GM12864 (cell line): Measurements from ENCODE around the gene ZNF606.

Experiments used
- DNase-seq: peaks from one replicate; pipeline ENCODE4 v3.0.0-alpha.2; 2011; ENCODE audit warnings: low read depth
- H3K4me3 ChIP-seq: 2 replicates; pipeline ENCODE4 v1.5.1; 2011; ENCODE audit warnings: mild to moderate bottlenecking, low read depth, low read length, control low read depth
- CTCF ChIP-seq: IDR thresholded peaks from 2 replicates; pipeline ENCODE4 v1.5.1; 2011; ENCODE audit warnings: low read depth, mild to moderate bottlenecking, moderate library complexity, low read length, control low read depth, inconsistent platforms; ENCODE audit errors: missing control alignments

Gene ZNF606

DNA sequence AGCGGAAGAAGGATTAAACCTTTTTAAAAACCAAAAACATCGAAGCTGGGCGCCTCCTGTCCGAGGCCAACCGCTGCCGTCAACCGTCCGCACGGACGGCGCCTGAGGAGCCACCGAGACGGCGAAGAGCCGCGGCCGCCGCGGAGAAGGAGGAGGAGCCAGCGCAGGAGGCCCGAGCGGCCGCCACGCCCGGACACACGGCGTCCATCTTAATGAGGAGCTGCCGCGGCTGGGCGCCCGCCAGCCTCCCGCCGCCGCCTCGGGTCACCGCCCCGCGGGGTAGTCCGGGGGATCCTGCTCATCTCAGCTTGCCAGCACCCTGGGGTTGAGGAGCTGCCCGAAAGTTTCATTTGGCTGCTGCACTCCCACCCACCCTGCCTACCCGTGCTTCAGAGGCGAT, 41.8 kb upstream of the ZNF606 start:
- TF ChIP-seq CTCF, result no peak
- H3K4me3 ChIP-seq, result no peak overlapping the region
- DNase-seq, result no peak

GRCh38 chr19:58042495-58043340, 40.1 kb upstream of the ZNF606 start:
- no peak for TF ChIP-seq CTCF
- no peak for DNase-seq
- no peak overlapping the region for H3K4me3 ChIP-seq

GRCh38 chr19:58040751-58041525, 38.3 kb upstream of the ZNF606 start:
- H3K4me3 ChIP-seq, result no peak overlapping the region
- TF ChIP-seq CTCF, result no peak
- no peak for DNase-seq

GRCh38 chr19:58038688-58039204, 36.1 kb upstream of the ZNF606 start:
- no peak overlapping the region for H3K4me3 ChIP-seq
- no peak for TF ChIP-seq CTCF
- DNase-seq, result no peak

GRCh38 chr19:58037927-58038687, 35.5 kb upstream of the ZNF606 start:
- no peak for DNase-seq
- H3K4me3 ChIP-seq, result no peak overlapping the region
- TF ChIP-seq CTCF, result no peak

DNA sequence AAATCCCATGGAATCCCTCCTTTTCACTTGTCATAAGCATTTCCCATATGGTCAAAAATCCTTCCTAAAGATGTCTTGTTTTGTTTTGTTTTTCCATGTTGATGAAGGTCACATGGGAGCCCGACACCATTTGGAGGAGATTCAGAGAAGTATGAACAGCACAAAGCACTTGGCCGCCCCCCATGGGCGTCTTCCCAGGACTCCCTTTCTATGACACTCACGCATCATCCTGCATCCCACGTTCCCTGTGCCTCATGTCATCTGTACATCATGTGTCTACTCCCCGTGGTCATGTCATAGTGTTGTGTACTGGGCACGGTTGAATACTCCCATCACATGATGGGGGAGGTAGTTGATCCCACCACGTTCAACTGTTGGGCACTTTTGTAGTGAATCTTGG, 33.2 kb upstream of the ZNF606 start:
- no peak for DNase-seq
- TF ChIP-seq CTCF, result no peak
- H3K4me3 ChIP-seq, result no peak overlapping the region
